ENCODE results near the gene PSMB8.
A peak's percentile ranks its signal among the peaks of the same experiment; 100 is the strongest.
"Not testable (repeated sequence)": the region's sequence is repeated elsewhere in the genome, so short reads cannot be mapped to it uniquely, and the experiment has no call there.

The PSMB8 gene

GRCh38 chr6:32843979-32844838 is at the start of gene PSMB8:
Gene PSMB8 (minus strand): TSS chr6:32844047. CDS start chr6:32843996, 51 bp downstream.
- DNase-seq (ENCODE audit: low spot score), result peak; percentile 92

GRCh38 chr6:32890831-32891230 is 47.0 kb upstream of the PSMB8 start:
- no peak for DNase-seq (ENCODE audit: low spot score)

- no peak for DNase-seq (ENCODE audit: low spot score)
Observed at GRCh38 chr6:32889533-32889932, 45.7 kb upstream of the PSMB8 start.

GRCh38 chr6:32888576-32888975 is 44.7 kb upstream of the PSMB8 start:
- no peak for DNase-seq (ENCODE audit: low spot score)

- no peak for DNase-seq (ENCODE audit: low spot score)
Observed at GRCh38 chr6:32887616-32888015, 43.8 kb upstream of the PSMB8 start.

GRCh38 chr6:32886681-32887383 is 43.0 kb upstream of the PSMB8 start:
- peak; percentile 66 for DNase-seq (ENCODE audit: low spot score)

GRCh38 chr6:32885698-32886286 is 41.9 kb upstream of the PSMB8 start:
- DNase-seq (ENCODE audit: low spot score), result peak; percentile 50

GRCh38 chr6:32883789-32884188 is 39.9 kb upstream of the PSMB8 start:
- peak; percentile 47 for DNase-seq (ENCODE audit: low spot score)

GRCh38 chr6:32882879-32883250 is 39.0 kb upstream of the PSMB8 start:
- peak; percentile 71 for DNase-seq (ENCODE audit: low spot score)

GRCh38 chr6:32880962-32881361 is 37.1 kb upstream of the PSMB8 start:
- DNase-seq (ENCODE audit: low spot score), result not testable (repeated sequence)

GRCh38 chr6:32879691-32880090 is 35.8 kb upstream of the PSMB8 start:
- DNase-seq (ENCODE audit: low spot score), result no peak

- no peak for DNase-seq (ENCODE audit: low spot score)
Observed at GRCh38 chr6:32876603-32877002, 32.8 kb upstream of the PSMB8 start.

- not testable (repeated sequence) for DNase-seq (ENCODE audit: low spot score)
Observed at GRCh38 chr6:32873947-32874346, 30.1 kb upstream of the PSMB8 start.

GRCh38 chr6:32868257-32868788 is 24.5 kb upstream of the PSMB8 start:
- DNase-seq (ENCODE audit: low spot score), result peak; percentile 62

- DNase-seq (ENCODE audit: low spot score), result no peak
Observed at GRCh38 chr6:32867554-32868256, 23.9 kb upstream of the PSMB8 start.

- no peak for DNase-seq (ENCODE audit: low spot score)
Observed at GRCh38 chr6:32867022-32867477, 23.2 kb upstream of the PSMB8 start.

GRCh38 chr6:32865724-32866443 is 22.0 kb upstream of the PSMB8 start:
- DNase-seq (ENCODE audit: low spot score), result no peak

- DNase-seq (ENCODE audit: low spot score), result no peak
Observed at GRCh38 chr6:32862725-32863124, 18.9 kb upstream of the PSMB8 start.

- DNase-seq (ENCODE audit: low spot score), result no peak
Observed at GRCh38 chr6:32860674-32861073, 16.8 kb upstream of the PSMB8 start.

- DNase-seq (ENCODE audit: low spot score), result no peak
Observed at GRCh38 chr6:32858194-32858593, 14.3 kb upstream of the PSMB8 start.

Measured in AG20443 (cell line).